GM21423 (cell line): ENCODE data around the gene CEP350.
A peak's percentile ranks its signal among the peaks of the same experiment; 100 is the strongest.
"Not testable (repeated sequence)": the region's sequence is repeated elsewhere in the genome, so short reads cannot be mapped to it uniquely, and the experiment has no call there.

ENCODE experiments used
- ATAC-seq: cut with Tn5 transposase; IDR thresholded peaks from one replicate; pipeline ENCODE4 v1.9.1; 2021; ENCODE audit warnings: mild to moderate bottlenecking, moderate library complexity; ENCODE audit not compliant: unreplicated experiment

The CEP350 gene

DNA sequence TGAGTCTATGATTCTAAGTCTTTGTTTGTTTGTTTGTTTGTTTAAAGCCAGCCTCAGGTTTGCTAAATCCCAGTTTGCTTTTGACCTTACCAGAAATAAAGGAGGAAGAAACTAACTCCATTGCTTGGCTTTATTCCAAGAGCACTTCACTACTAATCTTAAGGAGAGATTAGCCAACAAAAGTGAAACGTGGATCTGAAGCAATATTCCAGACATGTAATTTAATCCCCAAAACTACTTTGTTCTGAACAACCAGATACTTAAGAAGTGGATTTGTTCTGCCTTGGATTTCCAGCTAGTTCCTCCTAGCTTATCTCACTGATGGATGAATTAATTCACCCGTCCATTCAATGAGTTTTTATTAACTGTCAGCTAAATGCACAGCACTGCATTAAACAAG lies 15.9 kb upstream of the CEP350 start:
- ATAC-seq: no peak

- no peak for ATAC-seq
Measured at GRCh38 chr1:179939941-179940340, 14.7 kb upstream of the CEP350 start.

DNA sequence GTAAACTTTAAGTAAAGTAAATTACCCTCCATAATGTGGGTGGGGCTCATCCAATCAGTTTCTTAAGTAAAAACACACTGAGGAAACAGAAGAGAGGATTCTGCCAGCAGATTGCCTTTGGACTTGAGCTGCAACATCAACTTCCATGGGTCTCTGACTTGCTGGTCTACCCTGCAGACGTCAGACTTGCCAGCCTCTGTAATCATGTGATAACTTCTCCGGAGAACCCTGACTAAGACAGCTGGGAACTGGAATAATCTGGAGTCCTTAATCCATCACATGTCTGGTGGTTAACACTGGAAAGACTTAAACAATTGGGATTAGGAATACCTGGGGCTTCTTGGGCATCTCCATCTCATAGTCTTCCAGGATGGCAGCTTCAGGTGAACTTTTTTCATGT lies 13.2 kb upstream of the CEP350 start:
- no peak for ATAC-seq

GRCh38 chr1:179950651-179951050 lies 4.0 kb upstream of the CEP350 start:
- no peak for ATAC-seq

- no peak for ATAC-seq
Measured at GRCh38 chr1:179951383-179952144, 3.0 kb upstream of the CEP350 start.

GRCh38 chr1:179952186-179952585 lies 2.4 kb upstream of the CEP350 start:
- ATAC-seq: no peak

DNA sequence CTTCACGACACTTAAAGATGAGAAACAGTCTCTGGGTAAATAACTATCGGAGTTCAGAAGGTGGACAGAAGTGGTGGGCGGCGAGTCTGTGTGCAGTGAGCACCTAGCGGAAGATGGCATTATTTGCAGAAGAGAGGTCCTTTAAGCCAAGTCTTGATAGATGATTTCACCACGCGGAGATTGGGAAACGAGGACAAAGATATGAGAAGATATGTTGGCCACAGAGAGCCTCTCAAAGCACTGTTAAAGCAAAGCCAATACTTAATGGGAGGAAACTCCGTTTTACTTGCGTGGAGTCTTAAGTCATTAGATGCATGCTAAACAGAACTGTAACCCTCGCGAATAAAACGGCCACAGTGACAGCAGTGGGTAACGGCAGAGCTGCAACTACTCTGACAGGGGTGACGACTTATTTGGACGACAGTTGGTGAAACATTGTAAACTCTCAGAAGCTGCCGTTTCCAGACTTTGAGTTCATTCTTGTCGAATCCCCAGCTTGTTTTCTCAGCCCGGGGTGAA lies 577 bp upstream of the CEP350 start:
- peak; percentile 18 for ATAC-seq

DNA sequence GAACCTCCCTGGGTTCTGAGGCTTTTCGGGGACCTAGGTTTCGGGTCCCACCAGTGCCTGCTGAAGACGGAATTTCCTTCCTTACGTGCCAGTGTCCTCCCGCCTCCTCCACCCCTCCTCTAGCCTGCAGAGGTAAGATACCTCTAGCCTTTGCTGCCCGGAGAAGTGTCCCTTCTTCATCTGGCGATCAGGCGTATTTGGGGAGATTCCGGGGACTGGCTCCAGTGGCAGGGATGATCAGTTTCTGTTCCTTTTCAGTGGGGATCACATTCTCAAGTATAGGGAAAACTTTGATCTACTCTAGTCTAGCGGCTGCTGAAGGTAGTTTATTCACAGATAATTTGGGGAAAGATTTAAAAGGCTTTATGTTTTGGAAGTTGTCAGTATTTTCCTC lies 674 bp downstream of the CEP350 start:
- no peak for ATAC-seq

DNA sequence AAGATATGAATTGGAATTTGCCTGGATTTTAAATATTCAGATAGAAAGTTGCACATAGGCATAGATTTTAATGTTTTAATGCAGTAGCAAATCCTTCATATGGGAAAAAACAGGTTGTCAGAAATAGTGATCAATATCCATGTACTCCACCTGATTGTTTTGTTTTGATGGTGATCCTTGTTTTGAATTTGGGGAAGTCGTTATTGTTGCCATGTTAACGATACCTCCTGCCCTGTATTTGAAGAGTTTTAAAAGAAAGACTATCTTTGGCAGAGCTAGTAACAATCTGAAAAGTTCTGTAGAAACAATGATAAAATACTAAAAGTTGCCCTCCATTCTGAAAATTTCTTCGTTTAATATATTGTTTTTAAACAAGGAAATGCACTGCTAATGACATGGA lies 1.1 kb downstream of the CEP350 start:
- ATAC-seq: no peak

DNA sequence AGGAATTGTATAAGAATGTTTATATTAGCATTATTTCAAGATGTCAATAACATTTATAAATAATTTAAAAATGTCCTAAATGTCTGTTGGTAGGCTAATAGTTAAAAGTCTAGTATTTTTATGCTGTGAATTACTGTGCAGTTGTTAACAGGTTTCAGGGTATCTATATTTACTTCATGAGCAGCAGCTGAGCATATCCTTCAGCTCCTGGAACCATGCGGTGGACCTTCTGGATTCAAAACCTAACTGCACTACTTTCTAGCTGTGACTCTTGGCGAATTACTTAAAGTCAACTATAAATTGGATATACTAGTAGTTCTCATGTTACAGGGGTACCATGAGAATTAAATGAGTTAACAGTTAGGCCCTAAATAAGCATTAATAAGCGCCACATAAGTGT lies 3.7 kb downstream of the CEP350 start:
- ATAC-seq: no peak

DNA sequence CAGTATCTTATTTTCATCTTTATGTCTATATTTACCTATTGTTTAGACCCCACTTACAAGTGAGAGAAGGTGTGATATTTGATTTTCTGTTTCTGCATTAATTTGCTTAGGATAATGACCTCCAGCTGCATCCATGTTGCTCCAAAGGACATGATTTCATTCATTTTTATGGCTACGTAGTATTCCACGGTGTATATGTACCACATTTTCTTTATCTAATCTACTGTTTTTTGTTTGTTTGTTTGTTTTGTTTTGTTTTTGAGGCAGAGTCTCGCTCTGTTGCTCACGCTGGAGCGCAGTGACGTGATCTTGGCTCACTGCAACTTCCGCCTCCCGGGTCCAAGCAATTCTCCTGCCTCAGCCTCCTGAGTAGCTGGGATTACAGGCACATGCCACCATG lies 7.6 kb downstream of the CEP350 start:
- not testable (repeated sequence) for ATAC-seq

GRCh38 chr1:179966551-179966950 lies 11.9 kb downstream of the CEP350 start:
- ATAC-seq: no peak

GRCh38 chr1:179968284-179968993 lies 13.8 kb downstream of the CEP350 start:
- ATAC-seq: no peak

DNA sequence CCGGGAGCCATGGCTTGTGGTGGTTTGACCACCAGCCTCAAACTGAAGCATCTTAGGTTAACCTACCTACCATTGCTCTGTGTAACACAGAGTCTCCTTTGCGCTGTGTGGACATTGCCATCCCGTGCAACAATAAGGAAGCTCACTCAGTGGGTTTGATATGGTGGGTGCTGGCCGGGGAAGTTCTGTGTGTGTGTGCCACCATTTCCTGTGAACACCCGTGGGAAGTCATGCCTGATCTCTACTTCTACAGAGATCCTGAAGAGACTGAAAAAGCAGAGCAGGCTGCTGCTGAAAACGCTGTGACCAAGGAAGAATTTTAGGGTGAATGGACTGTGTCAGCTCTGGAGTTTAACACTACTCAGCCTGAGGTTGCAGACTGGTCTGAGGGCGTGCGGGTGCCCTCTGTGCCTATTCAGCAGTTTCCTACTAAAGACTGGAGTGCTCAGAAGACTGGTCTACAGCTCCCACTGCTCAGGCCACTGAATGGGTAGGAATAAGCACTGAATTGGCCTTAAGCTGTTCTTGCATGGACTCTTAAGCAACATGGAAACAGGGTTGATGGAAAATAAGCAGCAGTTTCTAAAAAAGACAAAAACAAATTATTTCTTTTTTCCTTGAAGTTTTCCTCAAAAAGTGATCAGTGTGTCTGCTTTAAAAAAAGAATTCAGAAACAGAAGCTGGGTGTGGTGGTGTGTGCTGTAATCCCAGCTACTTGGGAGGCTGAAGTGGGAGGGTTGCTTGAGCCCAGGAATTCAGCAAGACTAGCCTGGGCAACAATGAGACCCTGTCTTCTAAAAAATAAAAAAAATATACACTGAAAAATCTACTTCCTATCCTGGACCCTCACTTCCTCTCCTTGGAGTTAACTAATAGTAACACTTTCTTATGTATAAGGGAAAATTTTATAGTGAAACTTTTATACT lies 14.6 kb downstream of the CEP350 start:
- ATAC-seq: no peak

GRCh38 chr1:179969962-179970361 lies 15.4 kb downstream of the CEP350 start:
- ATAC-seq: no peak

GRCh38 chr1:179971563-179972496 lies 17.2 kb downstream of the CEP350 start:
- no peak for ATAC-seq

DNA sequence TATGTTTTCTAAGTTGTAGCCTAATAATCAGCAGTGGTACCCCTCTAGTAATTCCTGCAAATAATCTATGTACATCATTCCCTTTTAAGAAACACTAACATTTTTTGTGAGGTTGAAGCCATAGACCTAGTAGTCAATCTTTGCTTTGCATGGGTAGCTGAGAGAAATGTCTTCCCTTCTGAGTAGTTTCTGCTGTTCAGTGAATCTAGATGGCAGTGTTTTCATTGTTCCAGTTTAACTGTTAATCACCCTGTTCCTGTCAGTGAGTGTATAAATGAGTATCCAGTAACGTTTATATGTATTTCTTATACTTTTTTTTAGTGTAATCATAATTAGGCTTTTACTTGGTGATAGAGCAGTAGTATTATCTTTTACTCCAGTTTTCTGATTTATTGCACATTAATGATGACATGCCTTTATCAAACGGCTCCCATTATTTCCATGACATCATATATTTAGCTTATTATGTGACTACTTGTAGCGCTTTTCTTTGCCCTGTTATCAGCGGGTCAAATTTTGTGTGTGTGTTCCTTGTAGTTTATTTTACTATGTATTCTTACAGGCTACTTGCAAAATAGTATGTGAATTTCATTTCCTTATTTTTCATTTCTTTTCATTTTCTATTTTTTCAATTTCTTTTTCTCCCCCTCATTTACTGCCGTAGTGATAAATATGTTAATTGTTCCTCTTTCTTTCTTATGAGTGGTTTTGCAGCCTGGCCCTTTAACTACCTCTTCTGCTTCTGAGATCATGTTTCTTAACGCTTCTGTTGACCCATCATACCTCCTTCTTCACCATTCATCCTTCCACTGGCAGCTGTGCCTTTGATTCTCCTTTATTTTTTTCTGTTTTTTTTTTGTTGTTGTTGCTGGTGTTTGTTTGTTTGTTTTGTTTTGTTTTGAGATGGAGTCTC lies 18.8 kb downstream of the CEP350 start:
- no peak for ATAC-seq

GRCh38 chr1:179976970-179977651 lies 22.5 kb downstream of the CEP350 start:
- ATAC-seq: no peak
